SHP77 treated with DMSO at 0.1 percent for 48 hours (cell line): ENCODE measurements around the gene PPIF.

Experiments used
- DNase-seq: peaks from one replicate; lab custom pipeline; 2025; lab: John Stamatoyannopoulos, UW

PPIF gene

GRCh38 chr10:79349072-79349491 is 1.8 kb downstream of the PPIF start:
- no peak for DNase-seq

- no peak for DNase-seq
These were observed 2.6 kb downstream of the PPIF start for GRCh38 chr10:79349766-79350406.

DNA sequence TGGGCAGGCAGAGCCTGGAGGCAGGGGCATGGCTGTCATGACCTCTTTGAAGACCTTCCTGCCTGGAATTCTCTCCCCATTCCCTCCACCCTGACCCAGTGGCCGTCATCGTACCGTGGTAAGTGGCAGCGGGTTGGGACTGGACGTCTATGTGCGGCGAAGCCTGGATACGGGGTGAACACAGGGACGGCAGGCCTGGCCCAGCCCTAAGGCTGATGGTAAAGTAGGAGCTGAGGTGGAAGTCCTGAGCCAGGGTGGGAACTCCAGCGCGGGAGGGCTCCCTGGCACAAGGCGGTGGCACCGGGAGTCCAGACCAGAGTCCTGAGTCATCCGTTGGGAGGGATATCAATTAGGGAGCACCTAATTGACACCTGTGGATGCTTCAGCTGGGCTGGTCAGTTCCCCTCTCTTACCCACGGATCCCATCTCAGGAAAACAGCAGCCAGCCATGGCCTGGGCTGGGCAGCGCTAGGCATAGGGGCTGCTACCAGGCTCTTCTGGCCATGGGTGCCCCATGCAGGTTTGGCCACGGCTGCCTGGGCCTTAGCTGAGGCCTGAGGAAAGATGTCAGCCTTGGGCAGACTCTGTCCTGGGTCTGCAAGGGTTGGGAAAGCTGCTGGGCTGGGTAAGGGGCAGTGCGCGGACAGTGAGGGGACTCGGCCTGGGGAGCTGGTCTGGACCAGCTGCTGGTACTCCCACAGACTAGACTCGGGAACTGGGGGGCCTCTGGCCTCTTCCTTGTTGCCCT is 3.3 kb downstream of the PPIF start:
- DNase-seq, result no peak

- no peak for DNase-seq
These were observed 4.1 kb downstream of the PPIF start for GRCh38 chr10:79351332-79351731.

- DNase-seq, result no peak
These were observed 5.0 kb downstream of the PPIF start for GRCh38 chr10:79352035-79352877.

DNA sequence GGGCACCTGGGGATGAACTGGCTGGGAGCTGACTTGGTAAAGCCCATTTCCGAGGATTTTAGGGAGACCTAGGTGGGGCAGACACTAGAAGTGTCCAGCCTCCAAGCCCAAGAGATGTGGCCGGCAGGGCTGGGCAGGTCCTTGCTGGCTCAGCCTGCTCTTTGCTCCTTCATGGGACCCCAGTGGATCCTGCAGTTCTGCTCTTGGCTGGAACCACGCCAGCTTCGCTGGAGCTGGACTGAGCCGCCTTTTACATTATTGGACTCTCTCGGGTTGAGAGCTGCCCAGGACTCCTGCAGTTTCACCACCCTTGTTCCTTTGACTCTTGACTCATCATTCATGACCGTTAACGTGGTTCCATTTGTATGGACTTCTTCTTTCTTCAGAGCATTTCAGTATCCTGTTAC is 5.7 kb downstream of the PPIF start:
- DNase-seq, result no peak

GRCh38 chr10:79353726-79354125 is 6.5 kb downstream of the PPIF start:
- DNase-seq, result no peak

DNA sequence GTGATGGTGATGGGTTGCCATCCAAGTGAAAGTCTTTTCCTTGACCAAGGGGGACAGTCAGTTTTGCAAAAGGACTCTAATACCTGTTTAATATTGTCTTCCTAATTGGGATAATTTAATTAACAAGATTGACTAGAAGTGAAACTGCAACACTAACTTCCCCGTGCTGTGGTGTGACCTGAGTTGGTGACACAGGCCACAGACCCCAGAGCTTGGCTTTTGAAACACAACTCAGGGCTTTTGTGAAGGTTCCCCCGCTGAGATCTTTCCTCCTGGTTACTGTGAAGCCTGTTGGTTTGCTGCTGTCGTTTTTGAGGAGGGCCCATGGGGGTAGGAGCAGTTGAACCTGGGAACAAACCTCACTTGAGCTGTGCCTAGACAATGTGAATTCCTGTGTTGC is 6.9 kb downstream of the PPIF start:
- no peak for DNase-seq

DNA sequence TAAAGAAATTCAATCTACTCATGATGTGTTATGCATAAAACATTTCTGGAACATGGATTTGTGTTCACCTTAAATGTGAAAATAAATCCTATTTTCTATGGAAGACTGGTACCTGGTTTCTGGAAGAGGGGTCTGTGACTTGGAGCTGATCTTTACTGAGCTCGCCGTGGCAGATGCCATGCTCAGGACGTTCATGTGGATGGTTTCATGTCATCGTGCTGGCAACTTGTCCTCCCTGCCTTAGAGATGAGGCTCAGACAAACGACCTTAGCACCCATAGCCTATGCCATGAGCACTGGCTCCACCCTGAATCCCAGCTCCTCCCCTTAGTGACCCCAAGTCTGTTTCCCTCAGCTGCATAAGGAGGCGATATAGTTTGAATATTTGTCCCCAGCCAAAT is 7.3 kb downstream of the PPIF start:
- DNase-seq, result no peak

DNA sequence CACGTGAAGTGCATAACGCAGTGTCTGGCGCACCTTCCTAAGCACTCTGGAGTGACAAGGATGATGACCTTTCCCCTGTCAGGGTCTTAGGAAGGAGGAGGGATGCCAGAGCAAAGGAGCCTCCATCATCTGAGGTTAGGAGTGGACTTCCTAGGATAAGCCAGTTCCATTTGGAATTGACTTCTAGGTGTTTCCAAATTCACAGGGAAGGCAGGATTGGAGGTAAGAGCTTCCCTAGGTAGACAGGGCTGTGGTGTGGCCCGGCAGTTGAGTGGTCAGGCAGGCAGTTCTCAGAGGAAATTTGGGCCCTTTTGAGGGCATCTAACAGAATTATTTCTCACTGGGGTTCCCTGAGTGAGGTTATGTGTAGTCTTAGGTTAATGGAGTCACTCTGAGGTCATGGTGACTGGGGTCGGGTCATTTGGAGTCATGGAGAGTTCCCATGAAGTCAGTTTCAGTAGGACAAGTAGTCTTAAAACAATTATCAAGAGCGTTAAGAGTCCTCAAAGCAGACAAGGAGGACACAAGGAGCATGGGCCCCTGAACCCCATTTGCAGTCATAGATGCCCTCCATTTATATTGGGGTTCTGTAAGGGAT is 8.2 kb downstream of the PPIF start:
- no peak for DNase-seq

DNA sequence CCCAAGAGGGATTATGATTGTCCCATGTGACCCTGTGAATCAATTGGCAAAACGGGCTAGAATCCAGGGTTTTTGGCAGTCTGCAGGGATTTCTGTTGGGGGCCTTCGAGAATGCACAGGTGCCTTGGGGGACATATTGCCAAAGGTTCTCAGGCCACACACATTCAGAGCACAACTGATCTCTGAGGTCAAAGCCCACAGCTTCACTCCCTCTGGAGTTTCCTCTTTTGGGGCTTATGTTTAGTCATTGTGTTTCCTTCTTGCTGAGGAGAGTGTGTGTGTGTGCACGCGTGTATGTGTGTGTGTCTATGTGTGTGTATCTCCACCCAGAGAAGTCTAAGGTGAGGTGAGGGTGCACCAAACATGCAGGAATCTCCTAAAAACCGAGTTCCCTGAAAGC is 8.8 kb downstream of the PPIF start:
- DNase-seq, result no peak

- no peak for DNase-seq
These were observed 9.9 kb downstream of the PPIF start for GRCh38 chr10:79357180-79357579.

DNA sequence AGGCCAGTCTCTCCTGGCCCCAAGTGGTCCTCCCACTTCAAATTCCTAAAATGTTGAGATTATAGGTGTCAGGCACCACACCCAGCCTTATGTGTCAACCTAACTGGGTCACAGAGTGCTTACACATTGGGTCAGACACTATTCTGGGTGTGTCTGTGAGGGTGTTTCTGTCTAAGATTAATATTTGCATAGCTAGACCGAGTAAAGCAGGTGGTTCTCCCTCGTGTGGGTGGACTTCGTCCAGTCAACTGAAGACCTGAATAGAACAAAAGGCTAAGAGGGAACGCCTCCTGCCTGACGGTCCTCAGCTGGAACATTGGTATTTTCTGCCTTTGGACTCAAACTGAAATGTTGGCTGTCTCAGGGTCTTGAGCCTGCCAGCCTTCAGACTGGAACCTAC is 11.5 kb downstream of the PPIF start:
- DNase-seq, result no peak

DNA sequence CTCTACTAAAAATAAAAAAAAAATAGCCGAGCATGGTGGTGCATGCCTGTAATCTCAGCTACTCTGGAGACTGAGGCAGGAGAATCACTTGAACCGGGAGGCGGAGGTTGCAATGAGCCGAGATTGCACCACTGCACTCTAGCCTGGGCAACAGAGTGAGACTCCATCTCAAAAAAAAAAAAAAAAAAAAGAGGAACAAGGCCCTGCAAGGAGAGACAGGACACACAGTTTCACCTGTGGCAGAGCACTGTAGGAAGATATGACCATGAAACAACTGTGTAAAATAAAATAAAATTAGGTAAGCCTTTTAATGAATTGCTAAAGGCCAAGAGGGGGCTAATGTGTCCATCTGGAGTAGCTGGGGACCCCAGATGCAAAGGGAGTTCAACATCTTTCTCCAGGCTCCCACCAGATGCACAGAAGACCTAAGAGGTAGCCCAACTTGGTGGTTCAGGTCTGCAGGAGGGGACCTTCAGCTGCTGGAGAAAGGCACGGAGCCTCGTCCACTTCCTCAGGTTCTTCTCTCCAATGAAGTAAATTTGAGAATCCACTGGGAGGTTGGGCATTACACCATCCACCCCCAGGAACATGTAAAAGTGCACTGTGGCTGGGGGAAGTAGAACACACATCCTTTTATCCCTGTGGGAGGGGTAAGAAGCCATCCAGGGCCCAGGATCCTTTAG is 12.7 kb downstream of the PPIF start:
- DNase-seq, result no peak

- DNase-seq, result no peak
These were observed 13.5 kb downstream of the PPIF start for GRCh38 chr10:79360499-79361342.

GRCh38 chr10:79361726-79362397 is 14.6 kb downstream of the PPIF start:
- no peak for DNase-seq

DNA sequence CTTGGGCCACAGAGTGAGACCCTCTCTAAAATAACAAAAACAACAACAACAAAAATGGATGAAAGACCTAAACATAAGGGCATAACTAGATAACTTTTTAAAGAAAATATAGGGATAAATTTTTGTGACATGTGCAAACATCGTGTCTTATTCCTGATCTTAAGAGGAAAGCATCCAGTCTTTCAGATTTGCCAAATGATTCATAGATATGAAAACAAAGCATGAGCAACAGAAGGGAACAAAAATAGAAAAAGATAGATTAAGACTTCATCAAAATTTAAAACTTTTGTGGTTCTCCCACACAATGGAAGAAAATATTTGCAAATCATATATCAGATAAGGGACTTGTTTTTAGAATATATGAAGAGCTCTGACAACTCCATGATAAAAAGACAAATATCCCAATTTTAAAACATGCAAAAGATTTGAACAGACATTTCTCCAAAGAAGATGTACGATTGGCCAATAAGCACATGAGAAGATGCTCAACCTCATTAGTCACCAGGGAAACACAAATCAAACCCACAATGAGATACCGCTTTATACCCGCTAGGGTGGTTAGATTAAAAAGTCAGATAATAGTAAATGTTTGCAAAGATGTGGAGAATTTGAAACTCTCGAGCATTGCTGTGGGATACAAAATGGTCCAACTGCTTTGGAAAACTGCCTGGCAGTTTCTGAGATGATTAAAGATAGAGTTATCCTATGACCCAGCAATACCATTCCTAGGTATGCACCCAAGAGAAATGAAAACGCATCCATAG is 20.3 kb downstream of the PPIF start:
- no peak for DNase-seq

DNA sequence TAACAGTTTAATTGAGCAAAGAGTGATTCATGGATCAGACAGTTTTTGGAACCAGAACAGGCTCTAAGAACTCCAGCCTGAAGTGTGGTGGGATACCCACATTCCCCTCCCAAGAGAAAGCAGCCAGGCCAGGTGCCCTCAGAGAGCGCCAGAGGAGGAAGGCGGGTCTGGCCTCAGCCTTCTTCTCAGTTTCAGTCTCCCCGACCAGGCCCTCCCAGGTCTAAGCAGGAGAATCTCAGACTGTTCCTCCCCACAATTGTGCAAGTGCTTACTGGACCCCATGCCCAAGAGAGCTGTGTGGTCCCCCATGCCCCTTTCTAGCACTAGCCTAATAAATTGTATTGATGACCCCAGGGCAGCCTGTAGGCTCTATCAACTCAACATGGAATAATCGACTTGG is 25.6 kb downstream of the PPIF start:
- no peak for DNase-seq

GRCh38 chr10:79374312-79375191 is 27.3 kb downstream of the PPIF start:
- DNase-seq, result no peak
